Neural progenitor cell (in vitro differentiated cells): Measurements from ENCODE around the gene DNAJC13. TPM values are rescaled to one million over a fixed set of nuclear protein-coding genes. Genes with fewer than 3 reads are reported as not detected.
A peak's percentile ranks its signal among the peaks of the same experiment; 100 is the strongest.

Experiments used
- DNase-seq: peaks from one replicate; pipeline ENCODE4 v3.0.0-alpha.2; 2016; ENCODE audit warnings: low spot score
- H2AFZ ChIP-seq: fragments of 200-600 bp; sonication (generic); replicated peaks from 2 replicates; pipeline ENCODE4 v1.6.1; 2016; ENCODE audit warnings: antibody characterized with exemption
- H3F3A ChIP-seq: fragments of 200-600 bp; sonication (generic); 2 replicates; pipeline ENCODE4 v1.6.1; 2016; ENCODE audit warnings: antibody characterized with exemption, low read depth
- H3K27ac ChIP-seq: fragments of 200-600 bp; sonication (generic); 2 replicates; pipeline ENCODE4 v1.5.1; 2016; ENCODE audit warnings: mild to moderate bottlenecking
- H3K27me3 ChIP-seq: fragments of 200-600 bp; sonication (generic); 2 replicates; pipeline ENCODE4 v1.6.1; 2016; ENCODE audit warnings: mild to moderate bottlenecking, moderate library complexity
- H3K36me3 ChIP-seq: fragments of 200-600 bp; sonication (generic); 2 replicates; pipeline ENCODE4 v1.5.1; 2016
- H3K4me1 ChIP-seq: fragments of 200-600 bp; sonication (generic); 2 replicates; pipeline ENCODE4 v1.6.1; 2016; ENCODE audit warnings: mixed run types
- H3K4me2 ChIP-seq: fragments of 200-600 bp; sonication (generic); 2 replicates; pipeline ENCODE4 v1.6.1; 2016
- H3K4me3 ChIP-seq: fragments of 200-600 bp; sonication (generic); 2 replicates; pipeline ENCODE4 v1.5.1; 2016
- H3K79me2 ChIP-seq: fragments of 200-600 bp; sonication (generic); 2 replicates; pipeline ENCODE4 v1.6.1; 2016; ENCODE audit warnings: low read depth
- H3K9ac ChIP-seq: fragments of 200-600 bp; sonication (generic); 2 replicates; pipeline ENCODE4 v1.6.1; 2016
- H3K9me3 ChIP-seq: fragments of 200-600 bp; sonication (generic); 2 replicates; pipeline ENCODE4 v1.5.1; 2016; ENCODE audit warnings: low read depth
- H4K20me1 ChIP-seq: fragments of 200-600 bp; sonication (generic); 2 replicates; pipeline ENCODE4 v1.6.1; 2016; ENCODE audit warnings: low read depth
- H3K27ac Mint-ChIP-seq: 3 replicates; pipeline ENCODE4 v1.8.0; 2021; ENCODE audit warnings: mixed read lengths
- H3K27me3 Mint-ChIP-seq: 2 replicates; pipeline ENCODE4 v1.8.0; 2022; ENCODE audit warnings: low read depth, mild to moderate bottlenecking, inconsistent platforms, moderate library complexity, mixed read lengths; ENCODE audit not compliant: insufficient read depth
- H3K36me3 Mint-ChIP-seq: 3 replicates; pipeline ENCODE4 v1.8.0; 2021; ENCODE audit warnings: mixed read lengths
- H3K4me1 Mint-ChIP-seq: 3 replicates; pipeline ENCODE4 v1.8.0; 2021; ENCODE audit warnings: mixed read lengths
- H3K4me3 Mint-ChIP-seq: 3 replicates; pipeline ENCODE4 v1.8.0; 2021; ENCODE audit warnings: mild to moderate bottlenecking, moderate library complexity, mixed read lengths
- H3K9me3 Mint-ChIP-seq: 3 replicates; pipeline ENCODE4 v1.8.0; 2020; ENCODE audit warnings: mixed read lengths
- EZH2 ChIP-seq: fragments of 200-600 bp; sonication (generic); IDR thresholded peaks from 2 replicates; pipeline ENCODE4 v1.6.1; 2017; ENCODE audit warnings: antibody characterized with exemption, mild to moderate bottlenecking, moderate library complexity
- EZH2phosphoT487 ChIP-seq: fragments of 200-600 bp; sonication (generic); IDR thresholded peaks from 2 replicates; pipeline ENCODE4 v1.6.1; 2017; ENCODE audit warnings: antibody characterized with exemption
- total RNA-seq: library from RNA; depleted of rRNA; stranded (reverse); fragments of >200 nt; gene quantifications from 2 replicates; pipeline ENCODE4 v1.2.3, GENCODE V29; 2015; ENCODE audit warnings: low replicate concordance
- TF ChIP-seq, protein P1 (sequence below): fragments of 200-600 bp; sonication (generic); IDR thresholded peaks from 2 replicates; pipeline ENCODE4 v1.5.1; 2017; ENCODE audit warnings: antibody characterized with exemption, mild to moderate bottlenecking

The DNAJC13 gene
- total RNA-seq, 1 donor from 2014 or later, result 36.3 TPM

- Histone ChIP-seq H3K4me1 (no peaks in the 10 kb centered on the region), H3K79me2 (no peaks in the 10 kb centered on the region), H3K36me3 (no peaks in the 10 kb centered on the region), H3K4me3 (no peak overlapping the region), H3K27me3 (no peaks in the 10 kb centered on the region), H3K27ac (peak overlapping the region; percentile 29), H3K9me3 (no peaks in the 10 kb centered on the region), H3K9ac (no peak overlapping the region), H2AFZ (no peak overlapping the region), H4K20me1 (no peaks in the 10 kb centered on the region), H3K4me2 (no peak overlapping the region), H3F3A (no peaks in the 10 kb centered on the region)
- TF ChIP-seq, protein P1, sequence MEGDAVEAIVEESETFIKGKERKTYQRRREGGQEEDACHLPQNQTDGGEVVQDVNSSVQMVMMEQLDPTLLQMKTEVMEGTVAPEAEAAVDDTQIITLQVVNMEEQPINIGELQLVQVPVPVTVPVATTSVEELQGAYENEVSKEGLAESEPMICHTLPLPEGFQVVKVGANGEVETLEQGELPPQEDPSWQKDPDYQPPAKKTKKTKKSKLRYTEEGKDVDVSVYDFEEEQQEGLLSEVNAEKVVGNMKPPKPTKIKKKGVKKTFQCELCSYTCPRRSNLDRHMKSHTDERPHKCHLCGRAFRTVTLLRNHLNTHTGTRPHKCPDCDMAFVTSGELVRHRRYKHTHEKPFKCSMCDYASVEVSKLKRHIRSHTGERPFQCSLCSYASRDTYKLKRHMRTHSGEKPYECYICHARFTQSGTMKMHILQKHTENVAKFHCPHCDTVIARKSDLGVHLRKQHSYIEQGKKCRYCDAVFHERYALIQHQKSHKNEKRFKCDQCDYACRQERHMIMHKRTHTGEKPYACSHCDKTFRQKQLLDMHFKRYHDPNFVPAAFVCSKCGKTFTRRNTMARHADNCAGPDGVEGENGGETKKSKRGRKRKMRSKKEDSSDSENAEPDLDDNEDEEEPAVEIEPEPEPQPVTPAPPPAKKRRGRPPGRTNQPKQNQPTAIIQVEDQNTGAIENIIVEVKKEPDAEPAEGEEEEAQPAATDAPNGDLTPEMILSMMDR, result no peak
- TF ChIP-seq EZH2, result no peak
- TF ChIP-seq EZH2phosphoT487, result no peak
- no peaks in the 10 kb centered on the region for H3K4me1 Mint-ChIP-seq
- no peak overlapping the region for H3K27ac Mint-ChIP-seq
- no peak for DNase-seq
- no peaks in the 10 kb centered on the region for H3K9me3 Mint-ChIP-seq
- no peaks in the 10 kb centered on the region for H3K27me3 Mint-ChIP-seq
- peaks cover 5% of the 10 kb centered on the region for H3K36me3 Mint-ChIP-seq
- no peak overlapping the region for H3K4me3 Mint-ChIP-seq
Measured at GRCh38 chr3:132543011-132543739, 125.9 kb downstream of the DNAJC13 start.

DNA sequence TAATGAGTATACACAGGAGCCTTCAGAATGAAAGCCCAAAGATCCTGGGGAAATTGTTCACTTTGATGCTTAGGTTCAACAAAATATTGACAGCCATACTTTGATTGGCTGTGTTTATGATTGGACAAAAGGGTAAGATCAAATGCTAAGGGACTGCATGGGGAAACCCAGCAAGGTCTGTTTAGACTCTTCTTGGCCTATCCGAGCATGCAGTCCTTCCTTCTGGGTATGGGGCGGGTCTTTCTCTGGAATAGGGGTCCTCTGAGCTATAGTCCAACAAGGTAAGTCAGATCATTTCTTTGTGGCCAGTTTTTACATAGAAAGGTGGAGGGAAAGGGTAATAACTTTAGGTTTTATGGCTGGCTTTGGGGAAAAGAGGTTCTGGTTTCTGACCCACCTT, 126.8 kb downstream of the DNAJC13 start:
- H3K9ac ChIP-seq, result no peak overlapping the region
- H3K36me3 Mint-ChIP-seq, result peaks cover 2% of the 10 kb centered on the region
- no peaks in the 10 kb centered on the region for H3K9me3 ChIP-seq
- H3K27ac Mint-ChIP-seq, result no peak overlapping the region
- no peak for TF ChIP-seq EZH2
- no peak for TF ChIP-seq EZH2phosphoT487
- TF ChIP-seq, protein P1, result no peak
- no peaks in the 10 kb centered on the region for H3K9me3 Mint-ChIP-seq
- no peak overlapping the region for H3K4me3 Mint-ChIP-seq
- H3K79me2 ChIP-seq, result no peaks in the 10 kb centered on the region
- H3K4me1 Mint-ChIP-seq, result no peaks in the 10 kb centered on the region
- H3K27me3 ChIP-seq, result no peaks in the 10 kb centered on the region
- H4K20me1 ChIP-seq, result no peaks in the 10 kb centered on the region
- no peak overlapping the region for H3K27ac ChIP-seq
- no peaks in the 10 kb centered on the region for H3F3A ChIP-seq
- no peaks in the 10 kb centered on the region for H3K36me3 ChIP-seq
- H3K4me1 ChIP-seq, result no peaks in the 10 kb centered on the region
- no peaks in the 10 kb centered on the region for H3K27me3 Mint-ChIP-seq
- no peak overlapping the region for H3K4me3 ChIP-seq
- DNase-seq, result no peak
- H2AFZ ChIP-seq, result no peak overlapping the region
- H3K4me2 ChIP-seq, result no peak overlapping the region

DNA sequence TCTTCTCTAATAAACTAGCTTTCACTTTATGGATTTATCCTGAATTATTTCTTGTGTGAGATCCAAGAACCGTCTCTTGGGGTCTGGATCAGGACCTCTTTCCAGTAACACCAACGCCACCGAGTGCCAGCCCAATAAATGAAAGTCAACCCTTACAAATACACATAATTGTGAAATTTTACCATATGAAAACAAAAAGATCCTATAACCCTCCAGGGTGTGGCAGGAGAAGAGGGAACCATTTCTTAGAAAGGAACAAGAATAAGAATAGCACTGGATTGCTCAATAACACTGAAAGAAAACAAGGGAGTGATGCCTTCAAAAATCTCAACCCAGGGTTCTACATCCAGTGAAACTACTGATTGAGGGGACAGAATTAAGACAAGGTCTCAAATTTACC, 128.2 kb downstream of the DNAJC13 start:
- no peaks in the 10 kb centered on the region for H3K4me1 Mint-ChIP-seq
- Histone ChIP-seq H3K4me1 (no peaks in the 10 kb centered on the region), H3K4me3 (no peak overlapping the region), H3K79me2 (no peaks in the 10 kb centered on the region), H3K36me3 (no peaks in the 10 kb centered on the region), H3K9me3 (no peaks in the 10 kb centered on the region), H3K9ac (no peak overlapping the region), H4K20me1 (no peaks in the 10 kb centered on the region), H2AFZ (no peak overlapping the region), H3F3A (no peaks in the 10 kb centered on the region), H3K27ac (no peak overlapping the region), H3K4me2 (no peak overlapping the region), H3K27me3 (no peaks in the 10 kb centered on the region)
- H3K27me3 Mint-ChIP-seq, result no peaks in the 10 kb centered on the region
- no peak for DNase-seq
- TF ChIP-seq, protein P1, result no peak
- no peak overlapping the region for H3K4me3 Mint-ChIP-seq
- peaks cover 2% of the 10 kb centered on the region for H3K36me3 Mint-ChIP-seq
- no peak overlapping the region for H3K27ac Mint-ChIP-seq
- H3K9me3 Mint-ChIP-seq, result no peaks in the 10 kb centered on the region
